Body of pancreas (tissue), 4 donors: ENCODE data around the gene PTPRT.

Experiments used
- CTCF ChIP-seq, 7 experiments: fragments of 450-650 bp in 4 of 7; fragments of 200-600 bp in 3 of 7; sonication (generic) in 3 of 7; IDR thresholded peaks; one replicate each; pipeline ENCODE4 v1.5.1; 2016 to 2019; ENCODE audit warnings: antibody characterized with exemption in 7 of 7
- POLR2A ChIP-seq, 3 donors: fragments of 450-650 bp; IDR thresholded peaks; one replicate each; pipeline ENCODE4 v1.6.1; 2016; ENCODE audit warnings: antibody characterized with exemption in 3 of 3, mild to moderate bottlenecking in 2 of 3

DNA sequence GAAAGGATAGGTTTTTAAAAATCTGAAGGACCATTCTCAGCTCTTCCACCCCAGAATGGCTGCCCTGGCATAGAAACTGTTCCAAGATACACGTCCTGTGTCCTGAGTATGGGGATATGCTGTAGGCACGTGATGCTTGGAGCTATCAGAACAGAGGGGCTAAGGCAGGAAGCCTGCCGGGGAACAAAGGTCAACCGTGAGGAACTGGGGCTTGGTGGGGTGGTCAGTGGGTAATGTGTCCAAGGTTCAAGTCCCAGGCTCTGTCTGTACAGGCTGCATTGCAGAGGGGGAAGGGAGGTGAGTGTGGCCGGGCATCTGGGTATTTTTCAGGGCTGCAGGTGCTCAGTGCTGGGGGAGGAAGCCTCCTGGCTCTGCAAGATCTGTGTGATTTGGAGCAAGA, 1092.0 kb downstream of the PTPRT start:
- TF ChIP-seq CTCF (IDR thresholded peaks at IDR 0.05): no peak
- no peak for TF ChIP-seq POLR2A (IDR thresholded peaks at IDR 0.05)
